GM19395 (cell line): ENCODE results near the gene SH2D6.
"Not testable (repeated sequence)": the region's sequence is repeated elsewhere in the genome, so short reads cannot be mapped to it uniquely, and the experiment has no call there.

Experiments
- ATAC-seq: cut with Tn5 transposase; IDR thresholded peaks from one replicate; pipeline ENCODE4 v1.9.1; 2021; ENCODE audit warnings: mild to moderate bottlenecking, moderate library complexity; ENCODE audit not compliant: unreplicated experiment

The SH2D6 gene

DNA sequence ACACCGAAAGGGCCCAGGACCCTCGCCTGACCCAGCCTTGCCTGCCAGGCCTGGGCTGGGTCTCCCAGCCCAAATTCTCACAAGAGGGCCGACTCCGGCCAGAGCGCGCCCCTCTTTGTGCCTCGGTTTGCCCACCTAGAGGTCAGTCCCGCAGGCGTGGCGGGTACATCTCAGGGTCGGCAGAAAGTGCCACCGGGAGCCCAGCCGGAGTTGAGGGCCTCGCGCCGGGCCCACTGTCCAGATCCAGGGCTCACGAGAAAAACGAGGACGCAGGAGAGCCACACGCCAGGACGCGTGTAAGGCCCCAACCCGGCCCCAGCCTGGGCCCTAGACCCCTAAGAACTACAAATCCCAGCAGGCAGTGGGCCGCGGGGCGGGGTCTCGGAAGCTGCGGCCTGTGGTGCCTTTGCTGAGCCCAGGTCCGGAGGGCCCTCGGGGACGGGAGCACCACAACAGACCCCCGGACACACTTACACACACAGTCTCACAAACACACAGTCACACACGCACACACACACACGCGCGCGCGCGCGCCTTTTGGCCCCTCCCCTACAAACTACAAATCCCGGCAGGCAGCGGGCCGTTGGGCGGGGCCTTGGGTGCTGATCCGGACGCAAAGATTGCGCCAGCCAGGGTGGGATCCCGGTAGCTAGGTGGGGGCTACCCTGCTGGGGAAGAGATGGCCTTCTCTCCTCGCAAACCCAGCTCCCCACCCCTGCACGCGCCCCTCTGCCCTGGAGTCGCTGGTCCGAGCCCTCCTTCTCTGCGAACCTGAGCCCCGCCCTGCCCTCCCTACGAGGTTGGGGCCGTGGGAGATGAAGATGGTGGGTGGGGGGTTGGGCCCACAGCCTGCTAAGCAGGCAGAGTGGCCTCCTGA is at the start of gene SH2D6:
Gene SH2D6, plus strand, starts transcription at position 583 of the 877 bp plus-strand sequence. CDS start 10,752 bp downstream, outside the sequence.
- ATAC-seq: peak; percentile 84

- no peak for ATAC-seq
Observed at GRCh38 chr2:85368921-85369320, 49.6 kb upstream of the SH2D6 start.

DNA sequence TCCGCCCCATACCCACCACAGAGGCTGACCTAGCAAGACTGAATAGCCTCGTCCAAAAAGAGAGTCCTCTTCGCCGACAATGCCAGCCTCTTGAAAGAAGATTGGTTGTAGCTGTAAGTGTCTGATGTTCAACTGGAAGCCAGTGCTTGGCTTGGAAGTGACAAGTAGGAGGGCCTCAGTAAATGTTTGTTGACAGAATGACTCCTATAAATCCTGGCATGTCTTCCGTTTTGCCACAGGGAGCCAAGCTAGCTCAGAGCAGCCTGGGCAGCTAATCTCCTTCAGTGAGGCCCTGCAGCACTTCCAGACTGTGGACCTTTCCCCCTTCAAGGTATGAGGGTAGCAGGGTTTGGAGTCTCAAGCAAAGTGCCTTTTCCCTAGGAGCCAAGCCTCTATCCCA is 49.0 kb upstream of the SH2D6 start:
- ATAC-seq: no peak

DNA sequence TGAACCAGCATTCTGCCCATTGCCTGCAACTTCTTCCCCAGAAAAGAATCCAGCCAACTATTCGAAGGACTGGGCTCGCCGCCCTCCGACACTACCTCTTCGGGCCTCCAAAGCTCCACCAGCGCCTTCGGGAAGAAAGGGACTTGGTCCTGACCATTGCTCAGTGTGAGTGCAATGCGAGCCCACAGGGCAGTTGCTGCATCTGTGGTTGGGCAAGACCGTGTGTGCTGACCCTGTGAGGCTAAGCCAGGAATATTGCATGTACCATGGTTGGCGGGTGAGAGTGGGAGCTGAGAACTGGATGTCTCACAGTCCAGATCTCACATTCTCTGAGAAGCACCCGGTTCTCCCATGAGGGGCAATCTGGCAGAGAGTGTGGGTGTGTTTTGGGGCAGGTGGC is 47.5 kb upstream of the SH2D6 start:
- ATAC-seq: no peak

DNA sequence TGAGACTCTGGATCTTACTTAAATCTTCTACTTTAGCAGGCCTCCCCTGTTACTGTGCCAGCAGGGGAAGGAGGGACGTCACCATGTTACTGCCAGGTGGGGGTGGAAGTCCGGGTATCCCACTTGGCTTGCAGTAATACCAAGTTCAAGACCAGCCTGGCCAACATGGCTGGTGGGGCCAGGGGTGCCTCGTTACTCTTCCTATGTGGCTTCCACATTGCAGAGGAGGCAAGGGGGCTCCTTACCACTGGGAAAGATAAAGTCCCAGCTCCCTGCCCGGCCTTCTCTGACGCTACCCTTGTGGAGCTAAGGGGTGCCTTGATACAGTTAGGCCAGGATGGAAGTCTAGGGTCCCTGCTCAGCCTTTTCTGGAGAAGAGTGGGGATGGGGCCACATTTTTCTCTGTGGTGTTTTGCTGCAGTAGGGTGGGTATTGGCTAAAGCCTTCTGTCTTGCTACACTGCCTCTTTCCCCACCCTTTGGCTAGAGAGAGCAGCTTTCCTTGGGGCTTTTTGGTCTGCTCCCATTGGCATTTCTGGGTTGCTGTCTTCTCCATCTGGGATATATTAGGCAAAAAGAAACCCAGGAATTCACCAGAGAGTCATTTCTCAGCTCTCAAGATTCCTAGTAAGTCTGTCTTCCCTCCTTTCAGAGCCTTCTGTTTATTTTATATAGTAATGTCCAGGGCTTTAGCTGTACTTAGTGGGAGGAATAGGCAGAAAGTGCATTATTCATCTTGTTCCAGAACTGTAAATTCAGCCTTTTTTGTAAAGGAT is 42.0 kb upstream of the SH2D6 start:
- no peak for ATAC-seq

DNA sequence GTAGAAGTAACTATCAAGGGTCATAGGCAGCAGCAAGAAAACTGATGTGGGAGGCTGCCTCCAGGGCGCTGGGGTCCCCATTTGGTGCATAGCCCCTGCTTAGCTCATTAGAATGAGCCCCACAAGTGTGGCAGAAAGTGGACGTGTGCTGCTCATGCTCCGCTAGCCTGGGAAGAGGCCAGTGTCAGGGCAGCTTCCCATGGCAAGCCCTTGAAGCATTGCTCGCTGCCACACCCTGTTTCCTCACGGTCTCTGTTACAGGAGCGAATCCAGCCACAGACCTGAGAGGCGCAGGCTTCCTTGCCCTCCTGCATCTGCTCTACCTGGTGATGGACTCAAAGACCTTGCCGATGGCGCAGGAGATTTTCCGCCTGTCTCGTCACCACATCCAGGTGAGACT is 41.4 kb upstream of the SH2D6 start:
- ATAC-seq: no peak

GRCh38 chr2:85378257-85378656 is 40.3 kb upstream of the SH2D6 start:
- ATAC-seq: no peak

DNA sequence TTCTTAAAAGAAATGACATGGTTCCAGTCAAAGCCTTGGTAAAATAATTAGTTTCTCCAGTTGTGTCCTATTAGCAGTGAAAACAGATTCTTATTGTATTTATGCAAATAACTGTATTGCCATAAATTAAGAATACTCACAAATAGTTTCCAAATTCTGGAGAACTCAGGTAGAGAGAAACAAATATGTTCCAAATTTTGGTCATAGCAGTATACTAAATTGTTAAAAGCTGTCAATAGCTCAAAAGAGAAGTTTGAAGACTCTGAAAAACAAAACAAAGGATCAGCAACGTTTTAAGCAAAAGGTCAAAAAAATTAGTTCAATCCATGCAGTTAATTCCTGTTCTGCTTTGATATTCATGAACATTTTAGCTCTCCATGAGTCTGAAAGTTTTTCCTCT is 38.5 kb upstream of the SH2D6 start:
- ATAC-seq: no peak

DNA sequence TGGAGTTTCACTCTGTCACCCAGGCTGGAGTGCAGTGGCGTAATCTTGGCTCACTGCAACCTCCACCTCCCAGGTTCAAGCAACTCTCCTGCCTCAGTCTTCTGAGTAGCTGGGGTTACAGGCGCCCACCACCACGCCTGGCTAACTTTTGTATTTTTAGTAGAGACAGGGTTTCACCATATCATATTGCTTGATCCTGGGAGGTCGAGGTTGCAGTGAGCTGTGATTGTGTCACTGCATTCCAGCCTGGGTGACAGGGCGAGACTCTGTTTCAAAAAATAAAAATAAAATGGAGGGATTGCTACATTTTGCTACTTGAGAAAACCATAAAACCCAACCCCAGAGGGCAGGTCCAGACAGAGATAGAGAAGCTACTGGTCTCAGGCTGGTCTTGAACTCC is 35.4 kb upstream of the SH2D6 start:
- not testable (repeated sequence) for ATAC-seq

DNA sequence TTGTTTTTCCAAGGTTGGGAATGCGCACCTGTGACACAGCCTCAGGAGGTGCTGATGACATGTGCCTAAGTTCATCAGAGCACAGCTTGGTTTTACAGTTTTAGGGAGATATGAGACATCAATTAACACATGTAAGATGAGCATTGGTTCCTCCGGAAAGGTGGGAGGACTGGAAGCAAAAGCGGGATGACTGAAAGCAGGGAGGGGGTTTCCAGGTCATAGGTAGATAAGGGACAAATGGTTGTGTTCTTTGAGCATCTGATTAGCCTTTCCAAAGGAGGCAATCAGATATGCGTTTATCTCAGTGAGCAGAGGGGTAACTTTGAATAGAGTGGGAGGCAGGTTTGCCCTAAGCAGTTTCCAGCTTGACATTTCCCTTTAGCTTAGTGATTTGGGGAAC is 34.7 kb upstream of the SH2D6 start:
- ATAC-seq: no peak

DNA sequence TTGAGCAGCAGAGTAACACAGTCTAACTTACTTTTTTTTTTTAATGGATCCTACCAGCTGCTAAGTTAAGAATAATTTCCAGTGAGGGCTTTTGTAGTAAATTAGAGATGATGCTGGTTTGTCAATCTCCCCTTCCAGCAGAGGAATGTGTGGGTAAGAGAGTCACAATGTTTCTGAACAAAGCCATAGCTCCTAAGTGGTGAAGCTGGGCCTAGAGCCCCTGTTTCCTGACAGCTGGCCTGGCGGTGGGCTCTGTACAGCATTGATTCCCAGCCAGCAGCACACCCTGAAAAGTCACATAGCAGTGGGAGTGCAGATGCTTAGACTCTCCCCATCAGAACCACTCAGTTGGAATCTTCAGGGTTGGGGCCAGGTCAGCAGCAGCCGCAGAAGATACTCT is 32.8 kb upstream of the SH2D6 start:
- ATAC-seq: no peak

DNA sequence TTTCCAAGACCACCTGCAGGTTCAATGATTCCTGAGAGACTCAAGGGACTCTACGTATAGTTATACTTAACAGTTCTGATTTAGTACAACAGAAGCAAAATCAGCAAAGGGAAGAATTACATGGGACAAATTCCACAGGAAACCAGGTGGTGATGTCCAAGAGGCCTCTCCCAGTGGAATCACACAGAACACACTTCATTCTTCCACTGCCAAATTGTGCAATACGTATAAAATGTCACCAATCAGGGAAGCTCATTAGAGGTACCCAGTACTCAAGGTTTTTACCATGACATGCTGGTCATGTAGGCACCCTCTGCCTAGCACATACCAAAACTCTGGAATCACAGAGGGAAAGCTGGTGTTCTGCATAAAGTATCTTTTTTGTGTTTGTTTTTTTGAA is 30.8 kb upstream of the SH2D6 start:
- ATAC-seq: no peak

GRCh38 chr2:85388878-85389538 is 29.5 kb upstream of the SH2D6 start:
- ATAC-seq: no peak

DNA sequence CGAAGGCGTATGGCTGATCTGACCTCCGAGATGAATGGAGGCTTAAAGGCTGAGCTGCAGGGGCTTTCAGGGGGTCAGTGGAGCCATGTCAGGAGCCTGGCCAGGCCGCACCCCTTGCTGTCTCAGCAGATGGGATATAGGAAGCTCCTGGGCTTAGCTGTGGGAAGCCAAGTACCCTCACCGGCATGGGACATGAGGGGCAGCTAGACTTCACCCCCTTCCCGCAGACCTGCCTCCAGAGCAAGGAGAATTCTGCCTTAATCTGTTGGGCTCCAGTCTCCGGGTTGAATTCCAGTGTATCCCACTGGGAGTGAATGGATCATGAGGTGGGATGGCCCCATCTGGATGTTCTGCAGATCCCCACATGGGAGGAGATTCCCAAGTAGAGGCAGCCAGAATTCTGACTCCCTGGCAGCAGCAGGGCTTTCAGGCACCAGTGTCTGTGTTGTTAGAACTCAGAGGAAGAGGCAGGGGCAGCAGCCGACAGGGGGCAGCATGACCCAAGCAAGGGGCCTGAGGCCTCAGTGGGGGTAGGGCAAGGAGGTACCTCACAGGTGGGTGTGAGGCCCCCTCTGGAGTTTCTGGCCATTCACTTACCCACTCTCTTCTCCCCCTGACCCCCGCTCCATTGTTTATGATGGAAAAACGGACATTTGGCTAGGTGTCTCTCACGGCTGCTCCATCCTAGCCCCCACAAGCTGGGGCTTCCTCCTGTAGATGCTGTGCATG is 27.4 kb upstream of the SH2D6 start:
- ATAC-seq: peak; percentile 50

GRCh38 chr2:85393836-85394235 is 24.7 kb upstream of the SH2D6 start:
- ATAC-seq: no peak

DNA sequence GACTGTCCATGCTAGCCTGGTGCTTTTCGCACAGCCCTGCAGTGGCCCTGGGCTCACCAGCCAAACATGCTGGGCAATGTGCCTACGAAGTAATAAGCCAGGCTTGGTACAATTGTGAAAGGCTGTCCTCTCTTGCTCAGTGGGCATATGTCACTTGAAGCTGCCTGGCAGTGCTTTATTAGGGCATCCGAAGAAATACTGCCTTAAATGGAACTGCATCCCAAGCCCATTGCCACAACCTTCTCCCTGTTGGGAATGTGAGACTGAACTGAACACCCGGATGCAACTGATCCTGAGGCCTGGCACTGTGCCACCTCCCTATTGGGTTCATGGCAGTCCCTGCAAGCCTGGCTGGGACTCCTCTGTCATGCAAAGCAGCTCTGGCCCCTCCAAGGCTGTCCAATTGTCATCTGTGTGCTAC is 24.2 kb upstream of the SH2D6 start:
- ATAC-seq: no peak

DNA sequence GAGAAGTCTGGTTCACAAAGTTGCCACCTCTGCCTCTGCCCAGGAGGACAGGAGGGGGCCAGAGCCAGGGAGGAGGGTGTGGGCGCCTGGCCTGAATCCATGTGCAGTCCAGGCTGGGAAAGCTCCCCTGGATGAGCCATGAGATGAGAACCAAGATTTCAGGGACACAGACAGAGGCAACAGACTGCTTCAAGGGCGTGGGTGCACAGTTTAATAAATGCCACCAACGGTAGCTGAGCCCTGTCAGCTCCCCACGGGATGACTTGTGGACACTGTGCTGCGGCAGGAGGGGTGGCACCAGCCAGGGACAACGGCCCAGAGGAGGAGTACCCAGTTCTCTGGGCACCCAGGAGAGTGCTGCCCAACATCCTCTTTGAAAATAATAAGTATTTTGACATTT is 23.5 kb upstream of the SH2D6 start:
- no peak for ATAC-seq

DNA sequence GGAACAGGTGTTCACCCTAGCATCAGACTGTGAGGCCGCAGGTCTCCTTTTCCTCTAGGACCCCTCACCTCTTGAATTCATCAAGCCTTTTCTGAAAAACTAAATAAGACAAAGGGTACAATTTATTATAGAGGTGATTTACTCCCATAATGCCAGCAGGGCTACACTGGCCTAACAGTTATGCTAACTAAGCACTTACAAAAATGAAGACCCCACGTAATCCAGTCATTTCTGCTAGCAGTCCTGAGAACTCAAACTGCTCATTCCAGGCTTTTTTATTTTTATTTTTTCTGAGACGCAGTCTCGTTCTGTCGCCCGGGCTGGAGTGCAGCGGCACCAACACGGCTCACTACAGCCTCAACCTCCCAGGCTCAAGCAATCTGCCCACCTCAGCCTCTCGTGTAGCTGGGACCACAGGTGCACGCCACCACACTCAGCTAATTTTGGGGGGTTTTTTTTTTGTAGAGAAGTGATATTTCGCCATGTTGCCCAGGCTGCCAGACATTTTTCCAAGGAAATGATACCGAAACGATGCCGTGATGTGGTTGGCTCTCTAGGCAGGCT is 22.5 kb upstream of the SH2D6 start:
- ATAC-seq: no peak

- no peak for ATAC-seq
Observed at GRCh38 chr2:85396531-85397470, 21.7 kb upstream of the SH2D6 start.
